ENCODE data around the gene ZFAND3. TPM values are rescaled to one million over a fixed set of nuclear protein-coding genes. Genes with fewer than 3 reads are reported as not detected.

Gene ZFAND3
- total RNA-seq, 1 experiment from 2014 or later: 47.2 TPM

- DNase-seq (ENCODE audit: low read depth, low spot score) (no peak), ATAC-seq (no peak)
- BruUV-seq (replicated peaks): no TSS peak
- Histone ChIP-seq H3K36me3 (ENCODE audit: control insufficient read depth in 1 of 2, insufficient read depth in 2 of 2, low read length in 2 of 2) (peaks cover 0 to 5% of the 10 kb centered on the region in 2 experiments; a peak in 1 of 4 replicates), H3K27me3 (ENCODE audit: insufficient read depth, low read length) (no peaks in the 10 kb centered on the region), H2AFZ (ENCODE audit: low read depth, low read length, poor library complexity, severe bottlenecking) (no peak overlapping the region), H3K4me3 (replicated peaks in 1 of 2; ENCODE audit: low read depth in 1 of 2, low read length in 2 of 2) (no peak overlapping the region), H3K4me2 (ENCODE audit: low read length) (no peak overlapping the region), H3K9me2 (ENCODE audit: insufficient read depth) (no peaks in the 10 kb centered on the region), H3K79me2 (ENCODE audit: insufficient read depth, low read length) (no peaks in the 10 kb centered on the region; the same call in 1 of the 2 replicates), H3K4me1 (ENCODE audit: control insufficient read depth in 1 of 2, insufficient read depth in 2 of 2, low read length in 2 of 2) (peaks cover 10 to 18% of the 10 kb centered on the region in 2 experiments), H3K27ac (ENCODE audit: low read depth, low read length) (no peak overlapping the region), H3K9me3 (ENCODE audit: control insufficient read depth in 1 of 2, insufficient read depth in 1 of 2, low read depth in 1 of 2, low read length in 2 of 2) (no peaks in the 10 kb centered on the region), H3K9ac (ENCODE audit: low read length) (no peak overlapping the region), H4K20me1 (ENCODE audit: insufficient read depth) (no peaks in the 10 kb centered on the region)
- ChIA-PET RAD21 (ENCODE audit: low non-redundant PET in 1 of 2, low total read pairs in 2 of 2, uncharacterized antibody in 2 of 2, unreplicated experiment in 2 of 2) (no interaction called here), POLR2A (no interaction called here), CTCF (no interaction called here)
- TF ChIP-seq CEBPB (IDR thresholded peaks at IDR 0.05; ENCODE audit: low read depth): no peak
- no peak for TF ChIP-seq CTCF (IDR thresholded peaks at IDR 0.05 in 2 of 3, conservative IDR thresholded peaks at IDR 0.05 in 1 of 3; ENCODE audit: borderline replicate concordance in 1 of 3, insufficient read depth in 1 of 3, low read depth in 2 of 3, low read length in 2 of 3)
- TF ChIP-seq SIN3A (IDR thresholded peaks at IDR 0.05; ENCODE audit: low read depth): no peak
- TF ChIP-seq SRF (IDR thresholded peaks at IDR 0.05; ENCODE audit: low read depth): no peak
- no peak for TF ChIP-seq YY1 (IDR thresholded peaks at IDR 0.05; ENCODE audit: extremely low read depth, insufficient replicate concordance, low read depth, low read length)
- TF ChIP-seq EZH2 (IDR thresholded peaks at IDR 0.05): no peak
- no peak for TF ChIP-seq JUND (IDR thresholded peaks at IDR 0.05)
- no peak for TF ChIP-seq ZBTB33 (IDR thresholded peaks at IDR 0.05; ENCODE audit: extremely low read depth, insufficient replicate concordance, low read length)
- TF ChIP-seq ATF3 (IDR thresholded peaks at IDR 0.05): no peak
- TF ChIP-seq CBX3 (IDR thresholded peaks at IDR 0.05; ENCODE audit: low read depth): no peak
- no peak for TF ChIP-seq ZNF274 (IDR thresholded peaks at IDR 0.05; ENCODE audit: low read depth, low read length)
- TF ChIP-seq POLR2A (IDR thresholded peaks at IDR 0.05; ENCODE audit: borderline replicate concordance, extremely low read depth, insufficient read depth, insufficient read length): no peak
- no peak for TF ChIP-seq ZFX (IDR thresholded peaks at IDR 0.05)
- no peak for TF ChIP-seq EZH2phosphoT487 (IDR thresholded peaks at IDR 0.05; ENCODE audit: borderline replicate concordance)
- TF ChIP-seq REST (IDR thresholded peaks at IDR 0.05; ENCODE audit: low read depth): no peak
- no peak for TF ChIP-seq RAD21 (IDR thresholded peaks at IDR 0.05; ENCODE audit: low read depth)
- TF ChIP-seq MAX (IDR thresholded peaks at IDR 0.05): no peak
- no peak for TF ChIP-seq POLR2AphosphoS5 (IDR thresholded peaks at IDR 0.05; ENCODE audit: low read depth, low read length)
- TF ChIP-seq EGR1 (IDR thresholded peaks at IDR 0.05; ENCODE audit: low read depth): no peak
- intact Hi-C loops (cut with micrococcal nuclease): no loop called here
These were observed 242.5 kb downstream of the ZFAND3 start for GRCh38 chr6:38062066-38062465.
